ENCODE results near the gene SHANK1. TPM values are rescaled to one million over a fixed set of nuclear protein-coding genes. Genes with fewer than 3 reads are reported as not detected.
"Not testable (repeated sequence)": the region's sequence is repeated elsewhere in the genome, so short reads cannot be mapped to it uniquely, and the experiment has no call there.

SHANK1 gene
- total RNA-seq, 1 donor from 2014 or later: 0.23 TPM

DNA sequence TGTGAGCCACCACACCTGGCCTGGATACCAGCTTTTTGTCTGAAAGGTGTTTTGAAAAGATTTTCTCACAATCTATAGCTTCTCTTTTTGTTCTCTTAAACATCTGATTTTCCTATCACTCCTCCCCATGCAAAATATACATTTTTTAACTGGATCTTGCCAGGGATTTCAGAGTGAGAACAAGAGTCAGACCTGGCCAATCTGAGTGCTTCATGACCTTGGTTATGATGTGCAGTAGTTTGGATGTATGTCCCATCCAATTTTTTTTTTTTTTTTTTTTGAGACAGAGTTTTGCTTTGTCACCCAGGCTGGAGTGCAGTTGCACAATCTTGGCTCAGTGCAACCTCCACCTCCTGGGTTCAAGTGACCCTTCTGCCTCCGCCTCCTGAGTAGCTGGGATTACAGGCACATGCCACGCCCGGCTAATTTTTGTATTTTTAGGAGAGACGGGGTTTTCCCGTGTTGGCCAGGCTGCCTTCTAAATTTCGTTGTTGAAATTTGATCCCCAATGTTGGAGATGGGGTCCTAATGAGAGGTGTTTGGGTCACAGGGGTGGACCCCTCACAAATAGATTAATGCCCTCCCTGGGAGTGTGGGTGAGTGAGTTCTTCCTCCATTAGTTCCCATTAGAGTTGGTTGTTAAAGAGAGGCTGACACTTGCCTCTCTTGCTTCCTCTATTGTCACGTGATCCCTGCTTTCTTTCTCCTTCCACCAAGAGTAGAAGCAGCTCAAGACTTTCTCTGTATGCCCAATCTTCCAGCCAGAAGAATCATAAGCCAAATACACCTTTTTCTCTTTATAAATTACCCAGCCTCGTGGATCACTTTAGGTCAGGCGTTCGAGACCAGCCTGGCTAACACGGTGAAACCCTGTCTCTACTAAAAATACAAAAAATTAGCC is 106.8 kb downstream of the SHANK1 start:
- not testable (repeated sequence) for DNase-seq (ENCODE audit: low spot score); ATAC-seq

Other genes with a start within 250 kb of the SHANK1 start
- gene EMC10, start 243.3 kb downstream of the SHANK1 start, total RNA-seq: 55.2 TPM
- 1.8 TPM for gene GARIN5A, start 243.0 kb downstream of the SHANK1 start, total RNA-seq
- gene JOSD2, start 208.6 kb downstream of the SHANK1 start, total RNA-seq: 22.8 TPM
- gene ASPDH, start 205.9 kb downstream of the SHANK1 start, total RNA-seq: 61.1 TPM
- gene LRRC4B, start 151.4 kb downstream of the SHANK1 start, total RNA-seq: 0.53 TPM
- gene SYT3, start 79.9 kb downstream of the SHANK1 start, total RNA-seq: not detected
- gene C19orf81, start 70.4 kb downstream of the SHANK1 start, total RNA-seq: not detected
- gene CLEC11A, start 3.6 kb upstream of the SHANK1 start, total RNA-seq: 2.8 TPM
- not detected for gene GPR32, start 50.7 kb upstream of the SHANK1 start, total RNA-seq
- not detected for gene ACP4, start 70.6 kb upstream of the SHANK1 start, total RNA-seq
- 0.75 TPM for gene KLK1, start 104.0 kb upstream of the SHANK1 start, total RNA-seq
- not detected for gene KLK15, start 113.8 kb upstream of the SHANK1 start, total RNA-seq
- not detected for gene KLK3, start 135.1 kb upstream of the SHANK1 start, total RNA-seq
- not detected for gene KLK2, start 153.6 kb upstream of the SHANK1 start, total RNA-seq
- gene KLK4, start 191.6 kb upstream of the SHANK1 start, total RNA-seq: not detected
- not detected for gene KLK5, start 233.2 kb upstream of the SHANK1 start, total RNA-seq
- gene KLK6, start 249.8 kb upstream of the SHANK1 start, total RNA-seq: not detected

Data from left lobe of liver (tissue), 2 donors.